WTC11 (cell line): Measurements from ENCODE around the gene PAX9. TPM values are rescaled to one million over a fixed set of nuclear protein-coding genes. Genes with fewer than 3 reads are reported as not detected.

Source experiments
- ATAC-seq: fragments of 200-7000 bp; cut with Tn5 transposase; 2 replicates; pipeline ENCODE4 v1.10.0; 2021; ENCODE audit warnings: mild to moderate bottlenecking, moderate library complexity
- CTCF ChIA-PET: fragments of 300-600 bp; sonication (Branson Sonifier 250); formaldehyde crosslinking; loops from one replicate; lab custom pipeline; 2021; ENCODE audit warnings: antibody characterized with exemption; lab: Charles Lee
- POLR2A ChIA-PET: fragments of 350-600 bp; sonication (Branson Sonifier 250); formaldehyde crosslinking; loops from one replicate; lab custom pipeline; 2021; ENCODE audit warnings: antibody characterized with exemption; lab: Charles Lee
- DNase-seq: peaks from one replicate; pipeline ENCODE4 v3.0.0; 2021; ENCODE audit warnings: low spot score
- H3K27ac Mint-ChIP-seq: 2 replicates; pipeline ENCODE4 v1.8.0; 2021; ENCODE audit warnings: mixed read lengths
- H3K27me3 Mint-ChIP-seq: 2 replicates; pipeline ENCODE4 v1.8.0; 2021; ENCODE audit warnings: low read depth, mild to moderate bottlenecking, moderate library complexity, mixed read lengths
- H3K36me3 Mint-ChIP-seq: 2 replicates; pipeline ENCODE4 v1.8.0; 2021; ENCODE audit warnings: mixed read lengths
- H3K4me1 Mint-ChIP-seq: 2 replicates; pipeline ENCODE4 v1.8.0; 2022; ENCODE audit warnings: mixed read lengths
- H3K4me3 Mint-ChIP-seq: 2 replicates; pipeline ENCODE4 v1.8.0; 2021; ENCODE audit warnings: mild to moderate bottlenecking, moderate library complexity, mixed read lengths
- H3K9me3 Mint-ChIP-seq: 2 replicates; pipeline ENCODE4 v1.8.0; 2021; ENCODE audit warnings: mixed read lengths
- CTCF ChIP-seq: fragments of 200-600 bp; IDR thresholded peaks from 2 replicates; pipeline ENCODE4 v1.8.0; 2022; ENCODE audit warnings: antibody characterized with exemption
- E2F1 ChIP-seq: sonication (generic); formaldehyde crosslinking; IDR thresholded peaks from 2 replicates; pipeline ENCODE4 v1.8.0; 2022; ENCODE audit warnings: mild to moderate bottlenecking, missing genetic modification reagents
- ELF4 ChIP-seq: sonication (generic); formaldehyde crosslinking; IDR thresholded peaks from 2 replicates; pipeline ENCODE4 v1.8.1; 2022; ENCODE audit warnings: low read depth, mild to moderate bottlenecking, moderate library complexity, missing genetic modification reagents
- ESRRA ChIP-seq: sonication (generic); formaldehyde crosslinking; IDR thresholded peaks from 2 replicates; pipeline ENCODE4 v1.8.1; 2022; ENCODE audit warnings: mild to moderate bottlenecking, missing genetic modification reagents, borderline replicate concordance
- FOXJ3 ChIP-seq: sonication (generic); formaldehyde crosslinking; IDR thresholded peaks from 2 replicates; pipeline ENCODE4 v1.9.0; 2021; ENCODE audit warnings: missing genetic modification reagents, mild to moderate bottlenecking, borderline replicate concordance
- FOXP1 ChIP-seq: sonication (generic); formaldehyde crosslinking; IDR thresholded peaks from 2 replicates; pipeline ENCODE4 v1.8.0; 2022; ENCODE audit warnings: missing genetic modification reagents, mild to moderate bottlenecking, moderate library complexity, borderline replicate concordance
- FOXP4 ChIP-seq: sonication (generic); formaldehyde crosslinking; IDR thresholded peaks from 2 replicates; pipeline ENCODE4 v1.8.0; 2022; ENCODE audit warnings: mild to moderate bottlenecking, missing genetic modification reagents
- JAZF1 ChIP-seq: fragments of 250-450 bp; sonication (Bioruptor Pico); IDR thresholded peaks from 2 replicates; pipeline ENCODE4 v1.9.0; 2021; ENCODE audit warnings: moderate library complexity, mild to moderate bottlenecking, inconsistent platforms
- JUN ChIP-seq: sonication (generic); formaldehyde crosslinking; IDR thresholded peaks from 2 replicates; pipeline ENCODE4 v1.8.0; 2023; ENCODE audit warnings: mild to moderate bottlenecking, missing genetic modification reagents
- MXD4 ChIP-seq: fragments of 250-450 bp; sonication (Bioruptor Pico); IDR thresholded peaks from 2 replicates; pipeline ENCODE4 v1.8.0; 2021; ENCODE audit warnings: mild to moderate bottlenecking, moderate library complexity, borderline replicate concordance
- NFE2L1 ChIP-seq: sonication (generic); formaldehyde crosslinking; IDR thresholded peaks from 2 replicates; pipeline ENCODE4 v1.8.1; 2023; ENCODE audit warnings: missing genetic modification reagents
- OVOL2 ChIP-seq: fragments of 250-450 bp; sonication (Bioruptor Pico); IDR thresholded peaks from 2 replicates; pipeline ENCODE4 v1.9.0; 2021; ENCODE audit warnings: mild to moderate bottlenecking, borderline replicate concordance
- SMAD3 ChIP-seq: sonication (generic); formaldehyde crosslinking; IDR thresholded peaks from 2 replicates; pipeline ENCODE4 v1.8.0; 2022; ENCODE audit warnings: missing genetic modification reagents, mild to moderate bottlenecking, borderline replicate concordance
- SOX15 ChIP-seq: fragments of 250-450 bp; sonication (Bioruptor Pico); IDR thresholded peaks from 2 replicates; pipeline ENCODE4 v1.9.0; 2021; ENCODE audit warnings: mild to moderate bottlenecking
- TCF7 ChIP-seq: sonication (generic); formaldehyde crosslinking; IDR thresholded peaks from 2 replicates; pipeline ENCODE4 v1.8.0; 2022; ENCODE audit warnings: mild to moderate bottlenecking, low read depth, missing genetic modification reagents, moderate library complexity
- TP53 ChIP-seq: sonication (generic); formaldehyde crosslinking; IDR thresholded peaks from 2 replicates; pipeline ENCODE4 v1.8.1; 2023; ENCODE audit warnings: mild to moderate bottlenecking, missing genetic modification reagents
- ZMAT4 ChIP-seq: fragments of 250-450 bp; sonication (Bioruptor Pico); IDR thresholded peaks from 2 replicates; pipeline ENCODE4 v1.9.0; 2021; ENCODE audit warnings: mild to moderate bottlenecking
- ZNF121 ChIP-seq: sonication (generic); formaldehyde crosslinking; IDR thresholded peaks from 2 replicates; pipeline ENCODE4 v1.8.0; 2023; ENCODE audit warnings: missing genetic modification reagents
- ZNF138 ChIP-seq: sonication (generic); formaldehyde crosslinking; conservative IDR thresholded peaks from 2 replicates; pipeline ENCODE4 v1.8.1; 2022; ENCODE audit warnings: mild to moderate bottlenecking, moderate library complexity, missing genetic modification reagents
- ZNF232 ChIP-seq: sonication (generic); formaldehyde crosslinking; IDR thresholded peaks from 2 replicates; pipeline ENCODE4 v1.8.0; 2022; ENCODE audit warnings: mild to moderate bottlenecking, missing genetic modification reagents
- ZNF281 ChIP-seq: sonication (generic); formaldehyde crosslinking; IDR thresholded peaks from 2 replicates; pipeline ENCODE4 v1.8.0; 2023; ENCODE audit warnings: mild to moderate bottlenecking, missing genetic modification reagents
- ZNF416 ChIP-seq: fragments of 250-450 bp; sonication (Bioruptor Pico); IDR thresholded peaks from 2 replicates; pipeline ENCODE4 v1.9.0; 2021; ENCODE audit warnings: mild to moderate bottlenecking, inconsistent platforms
- ZNF532 ChIP-seq: fragments of 250-450 bp; sonication (Bioruptor Pico); IDR thresholded peaks from 2 replicates; pipeline ENCODE4 v1.9.0; 2021; ENCODE audit warnings: mild to moderate bottlenecking, borderline replicate concordance
- total RNA-seq: library from RNA; stranded (reverse); gene quantifications from 3 replicates; pipeline ENCODE4 v1.2.3, GENCODE V29; 2021

PAX9 gene
- total RNA-seq, 1 experiment from 2014 or later: not detected

GRCh38 chr14:36719823-36720222 lies 58.2 kb downstream of the PAX9 start (continued):
- TF ChIP-seq FOXP1 (no peak), TP53 (CRISPR knock-in tag) (no peak), SOX15 (CRISPR knock-in tag) (no peak), JUN (CRISPR knock-in tag) (no peak), CTCF (no peak), FOXJ3 (CRISPR knock-in tag) (no peak), E2F1 (CRISPR knock-in tag) (no peak)
- TF ChIP-seq, all 79 proteins: peak for 0

- Mint-ChIP-seq H3K9me3 (no peaks in the 10 kb centered on the region), H3K27ac (no peak overlapping the region), H3K4me3 (no peak overlapping the region), H3K36me3 (no peaks in the 10 kb centered on the region), H3K27me3 (no peaks in the 10 kb centered on the region), H3K4me1 (peaks cover 27% of the 10 kb centered on the region)
- ChIA-PET POLR2A (no interaction called here), CTCF (no interaction called here)
- no peak for DNase-seq
- ATAC-seq: no peak
- TF ChIP-seq FOXP4 (CRISPR knock-in tag) (no peak), ZNF416 (CRISPR knock-in tag) (no peak), ZNF532 (CRISPR knock-in tag) (no peak), ZNF232 (no peak)
Observed at GRCh38 chr14:36720657-36721056, 59.0 kb downstream of the PAX9 start.

- H3K4me3 Mint-ChIP-seq: no peak overlapping the region
- H3K9me3 Mint-ChIP-seq: no peaks in the 10 kb centered on the region
- ATAC-seq: no peak
- POLR2A ChIA-PET: no interaction called here
- peaks cover 23% of the 10 kb centered on the region for H3K4me1 Mint-ChIP-seq
- H3K36me3 Mint-ChIP-seq: no peaks in the 10 kb centered on the region
- H3K27me3 Mint-ChIP-seq: no peaks in the 10 kb centered on the region
- no peak overlapping the region for H3K27ac Mint-ChIP-seq
- CTCF ChIA-PET: no interaction called here
- no peak for DNase-seq
- TF ChIP-seq ESRRA (CRISPR knock-in tag) (no peak), ZNF281 (CRISPR knock-in tag) (no peak), OVOL2 (CRISPR knock-in tag) (no peak), SOX15 (CRISPR knock-in tag) (no peak), SMAD3 (CRISPR knock-in tag) (no peak), TCF7 (CRISPR knock-in tag) (no peak), JAZF1 (CRISPR knock-in tag) (no peak), ZNF232 (no peak), NFE2L1 (no peak), MXD4 (no peak), ELF4 (CRISPR knock-in tag) (no peak), ZNF138 (CRISPR knock-in tag) (no peak), ZNF121 (no peak), ZMAT4 (CRISPR knock-in tag) (no peak)
Observed at GRCh38 chr14:36721877-36722276, 60.2 kb downstream of the PAX9 start.
